SK-N-SH (cell line): ENCODE measurements around the gene ELOVL4. TPM values are rescaled to one million over a fixed set of nuclear protein-coding genes. Genes with fewer than 3 reads are reported as not detected.

Experiments used
- CTCF ChIA-PET: fragments of 300-600, 350-600 bp; formaldehyde crosslinking; extraction: SDS; loops from one replicate; lab custom pipeline; 2021; lab: Yijun Ruan, JAX
- POLR2A ChIA-PET: fragments of 350-600 bp; sonication (Branson Sonifier 250); formaldehyde crosslinking; extraction: SDS; loops from one replicate; lab custom pipeline; 2020; ENCODE audit warnings: antibody characterized with exemption, inconsistent platforms; lab: Yijun Ruan, JAX
- DNase-seq: peaks from one replicate; pipeline ENCODE4 v3.0.0; 2012
- H2AFZ ChIP-seq: fragments of 200-600 bp; sonication (generic); 2 replicates; pipeline ENCODE4 v1.8.1; 2016; ENCODE audit warnings: antibody characterized with exemption, mild to moderate bottlenecking, low read depth
- H3F3A ChIP-seq: fragments of 200-600 bp; sonication (generic); replicated peaks from 2 replicates; pipeline ENCODE3; 2016; ENCODE audit warnings: antibody characterized with exemption, mild to moderate bottlenecking; ENCODE audit not compliant: insufficient read depth
- H3K27ac ChIP-seq, 2 experiments: fragments of 200-500 bp in 1 of 2; fragments of 200-600 bp in 1 of 2; sonication (Bioruptor generic) in 1 of 2; sonication (generic), shearing (Covaris generic) in 1 of 2; 2 replicates each; pipeline versions ENCODE4 v1.5.1 to v1.6.1; 2014 to 2016; ENCODE audit warnings: low read depth in 2 of 2, inconsistent platforms in 1 of 2, low read length in 1 of 2, mild to moderate bottlenecking in 1 of 2, mixed read lengths in 1 of 2
- H3K27me3 ChIP-seq: fragments of 200-600 bp; sonication (generic), shearing (Covaris generic); 2 replicates; pipeline ENCODE4 v1.6.1; 2016; ENCODE audit warnings: mixed run types; ENCODE audit not compliant: insufficient read depth
- H3K36me3 ChIP-seq, 2 experiments: fragments of 200-500 bp in 1 of 2; fragments of 200-600 bp in 1 of 2; sonication (Bioruptor generic) in 1 of 2; sonication (generic) in 1 of 2; replicated peaks in 1 of 2; 2 replicates each; pipeline versions ENCODE3 to v1.5.1; 2014 to 2016; ENCODE audit warnings: low read length in 1 of 2, mild to moderate bottlenecking in 1 of 2; ENCODE audit not compliant: insufficient read depth in 2 of 2, control insufficient read depth in 1 of 2
- H3K4me1 ChIP-seq, 2 experiments: fragments of 200-500 bp in 1 of 2; fragments of 200-600 bp in 1 of 2; sonication (Bioruptor generic) in 1 of 2; sonication (generic), shearing (Covaris generic) in 1 of 2; 2 replicates each; pipeline versions ENCODE4 v1.5.1 to v1.6.1; 2014 to 2016; ENCODE audit warnings: low read depth in 1 of 2, low read length in 1 of 2, mixed run types in 1 of 2; ENCODE audit not compliant: insufficient read depth in 2 of 2, control insufficient read depth in 1 of 2
- H3K4me2 ChIP-seq: fragments of 200-600 bp; sonication (generic), shearing (Covaris generic); 2 replicates; pipeline ENCODE4 v1.6.1; 2017; ENCODE audit warnings: mixed run types
- H3K4me3 ChIP-seq, 2 experiments: fragments of 200-500 bp in 1 of 2; fragments of 200-600 bp in 1 of 2; sonication (Bioruptor generic) in 1 of 2; sonication (generic), shearing (Covaris generic) in 1 of 2; 2 replicates each; pipeline versions ENCODE4 v1.5.1 to v1.8.1; 2014 to 2016; ENCODE audit warnings: low read depth in 2 of 2, inconsistent platforms in 1 of 2, low read length in 1 of 2, mild to moderate bottlenecking in 1 of 2, mixed read lengths in 1 of 2, moderate library complexity in 1 of 2
- H3K79me2 ChIP-seq: fragments of 200-600 bp; sonication (generic); 2 replicates; pipeline ENCODE4 v1.8.1; 2017; ENCODE audit warnings: mild to moderate bottlenecking; ENCODE audit not compliant: insufficient read depth
- H3K9ac ChIP-seq: fragments of 200-600 bp; sonication (generic); 2 replicates; pipeline ENCODE4 v1.6.1; 2017; ENCODE audit warnings: mixed run types
- H3K9me2 ChIP-seq: fragments of 200-600 bp; sonication (generic); 2 replicates; pipeline ENCODE4 v1.6.1; 2017; ENCODE audit warnings: mixed run types
- H3K9me3 ChIP-seq: fragments of 200-600 bp; sonication (generic); 2 replicates; pipeline ENCODE4 v1.6.1; 2017; ENCODE audit warnings: mixed run types, mild to moderate bottlenecking, moderate library complexity
- H4K20me1 ChIP-seq: fragments of 200-600 bp; sonication (generic); 2 replicates; pipeline ENCODE4 v1.6.1; 2017; ENCODE audit warnings: mild to moderate bottlenecking, mixed run types; ENCODE audit not compliant: insufficient read depth
- CHD2 ChIP-seq: fragments of 150-350 bp; IDR thresholded peaks from 2 replicates; pipeline ENCODE4 v1.6.1; 2018; ENCODE audit warnings: low read length; ENCODE audit not compliant: partially characterized antibody
- ELF1 ChIP-seq: IDR thresholded peaks from 2 replicates; pipeline ENCODE4 v1.4.0; 2012
- EZH2phosphoT487 ChIP-seq: fragments of 200-600 bp; sonication (generic); IDR thresholded peaks from 2 replicates; pipeline ENCODE4 v1.6.1; 2017; ENCODE audit warnings: low read depth, mixed run types, mild to moderate bottlenecking, antibody characterized with exemption, moderate library complexity, borderline replicate concordance
- FOSL2 ChIP-seq: IDR thresholded peaks from 2 replicates; pipeline ENCODE4 v1.4.0; 2012; ENCODE audit warnings: low read depth, mild to moderate bottlenecking, moderate library complexity, borderline replicate concordance
- FOXJ3 ChIP-seq: sonication (generic); formaldehyde crosslinking; IDR thresholded peaks from 2 replicates; pipeline ENCODE4 v1.5.1; 2020; ENCODE audit warnings: mild to moderate bottlenecking, missing genetic modification reagents
- GATA2 ChIP-seq: sonication (generic); formaldehyde crosslinking; IDR thresholded peaks from 2 replicates; pipeline ENCODE4 v1.5.0; 2020; ENCODE audit warnings: mild to moderate bottlenecking, missing genetic modification reagents
- JUND ChIP-seq: IDR thresholded peaks from 2 replicates; pipeline ENCODE4 v1.4.0; 2012
- MXI1 ChIP-seq: IDR thresholded peaks from 2 replicates; pipeline ENCODE4 v1.6.1; 2012; ENCODE audit warnings: mild to moderate bottlenecking, low read depth, low read length, improper control_type of control experiment
- NFIC ChIP-seq: IDR thresholded peaks from 2 replicates; pipeline ENCODE4 v1.4.0; 2012; ENCODE audit warnings: borderline replicate concordance
- POLR2AphosphoS5 ChIP-seq: IDR thresholded peaks from 2 replicates; pipeline ENCODE4 v1.6.1; 2012; ENCODE audit warnings: low read depth, low read length
- RCOR1 ChIP-seq: fragments of 150-350 bp; IDR thresholded peaks from 2 replicates; pipeline ENCODE4 v1.6.1; 2017; ENCODE audit warnings: antibody characterized with exemption, low read length
- REST ChIP-seq: IDR thresholded peaks from 2 replicates; pipeline ENCODE4 v1.6.1; 2012; ENCODE audit warnings: mild to moderate bottlenecking, low read depth, low read length, moderate library complexity
- RFX5 ChIP-seq: IDR thresholded peaks from 2 replicates; pipeline ENCODE4 v1.6.1; 2012; ENCODE audit warnings: mild to moderate bottlenecking, improper control_type of control experiment, low read length
- RXRA ChIP-seq: IDR thresholded peaks from 2 replicates; pipeline ENCODE4 v1.4.0; 2012; ENCODE audit warnings: low read depth, mild to moderate bottlenecking, borderline replicate concordance
- SIN3A ChIP-seq: IDR thresholded peaks from 2 replicates; pipeline ENCODE4 v1.6.1; 2012; ENCODE audit warnings: low read depth, mild to moderate bottlenecking, low read length, moderate library complexity, borderline replicate concordance
- SMC3 ChIP-seq: IDR thresholded peaks from 2 replicates; pipeline ENCODE4 v1.6.1; 2012; ENCODE audit warnings: low read depth, low read length, improper control_type of control experiment
- TEAD4 ChIP-seq: IDR thresholded peaks from 2 replicates; pipeline ENCODE4 v1.4.0; 2012; ENCODE audit warnings: mild to moderate bottlenecking, borderline replicate concordance; ENCODE audit not compliant: insufficient read depth
- YY1 ChIP-seq: IDR thresholded peaks from 2 replicates; pipeline ENCODE4 v1.4.0; 2012; ENCODE audit warnings: low read depth, mild to moderate bottlenecking
- WGBS: methylation state at CpG from one replicate; pipeline ENCODE4 v1.1.6; 2017; ENCODE audit warnings: low lambda C conversion rate; 5-methylcytosine and 5-hydroxymethylcytosine counted together
- polyA plus RNA-seq, 3 experiments: library from polyadenylated mRNA; depleted of rRNA; stranded (reverse); fragments of >200 nt; gene quantifications; 2 replicates each; pipeline ENCODE4 v1.2.3, GENCODE V29; 2012
- TF ChIP-seq, protein P1 (sequence below): fragments of 150-350 bp; IDR thresholded peaks from 2 replicates; pipeline ENCODE4 v1.6.1; 2017; ENCODE audit warnings: antibody characterized with exemption, low read length, low read depth, borderline replicate concordance
- TF ChIP-seq, protein P2 (sequence below): IDR thresholded peaks from 2 replicates; pipeline ENCODE4 v1.4.0; 2012; ENCODE audit warnings: low read depth, borderline replicate concordance

ELOVL4 gene
- polyA plus RNA-seq, 1 of the 3 experiments (the other 2 are of a cell fraction): 1.9 TPM

GRCh38 chr6:79869184-79869583 lies 78.2 kb downstream of the ELOVL4 start:
- Histone ChIP-seq H3K9ac (no peak overlapping the region), H3K4me1 (peaks cover 0 to 18% of the 10 kb centered on the region in 2 experiments; a peak in 2 of 4 replicates), H4K20me1 (no peaks in the 10 kb centered on the region), H3K36me3 (no peaks in the 10 kb centered on the region), H2AFZ (peak overlapping the region; percentile 88), H3F3A (no peaks in the 10 kb centered on the region), H3K4me3 (no peak overlapping the region), H3K79me2 (no peaks in the 10 kb centered on the region), H3K9me2 (no peaks in the 10 kb centered on the region), H3K27me3 (no peaks in the 10 kb centered on the region), H3K9me3 (no peaks in the 10 kb centered on the region), H3K27ac (no peak overlapping the region), H3K4me2 (peak overlapping the region; percentile 64)
- DNase-seq: no peak
- 81% methylated on average over 6 of the region's 6 CpGs for WGBS
- ChIA-PET CTCF (interaction anchor here (0.7 to 5.4 kb wide), 58 partner anchors 9 to 791 kb away, joined by 3 to 46 read pairs (median 4); partner anchors contain the start of genes PHIP and SH3BGRL2), POLR2A (no interaction called here)
- TF ChIP-seq RCOR1 (no peak), YY1 (no peak), MXI1 (no peak), EZH2phosphoT487 (no peak), RXRA (no peak), FOXJ3 (no peak), SIN3A (no peak), RFX5 (no peak), GATA2 (CRISPR knock-in tag) (no peak), CHD2 (no peak)
- TF ChIP-seq, protein P1, sequence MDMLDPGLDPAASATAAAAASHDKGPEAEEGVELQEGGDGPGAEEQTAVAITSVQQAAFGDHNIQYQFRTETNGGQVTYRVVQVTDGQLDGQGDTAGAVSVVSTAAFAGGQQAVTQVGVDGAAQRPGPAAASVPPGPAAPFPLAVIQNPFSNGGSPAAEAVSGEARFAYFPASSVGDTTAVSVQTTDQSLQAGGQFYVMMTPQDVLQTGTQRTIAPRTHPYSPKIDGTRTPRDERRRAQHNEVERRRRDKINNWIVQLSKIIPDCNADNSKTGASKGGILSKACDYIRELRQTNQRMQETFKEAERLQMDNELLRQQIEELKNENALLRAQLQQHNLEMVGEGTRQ: no peak
- TF ChIP-seq, protein P2, sequence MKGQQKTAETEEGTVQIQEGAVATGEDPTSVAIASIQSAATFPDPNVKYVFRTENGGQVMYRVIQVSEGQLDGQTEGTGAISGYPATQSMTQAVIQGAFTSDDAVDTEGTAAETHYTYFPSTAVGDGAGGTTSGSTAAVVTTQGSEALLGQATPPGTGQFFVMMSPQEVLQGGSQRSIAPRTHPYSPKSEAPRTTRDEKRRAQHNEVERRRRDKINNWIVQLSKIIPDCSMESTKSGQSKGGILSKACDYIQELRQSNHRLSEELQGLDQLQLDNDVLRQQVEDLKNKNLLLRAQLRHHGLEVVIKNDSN: no peak

GRCh38 chr6:79868098-79868722 lies 79.1 kb downstream of the ELOVL4 start:
- CTCF ChIA-PET: interaction anchor here (0.6 to 5.4 kb wide), 44 partner anchors 8 to 792 kb away, joined by 3 to 46 read pairs (median 5); partner anchors contain the start of gene SH3BGRL2
- TF ChIP-seq, protein P1: no peak
- TF ChIP-seq SIN3A (no peak), SMC3 (peak; percentile 75), TEAD4 (no peak), POLR2AphosphoS5 (no peak), FOSL2 (no peak), YY1 (no peak), JUND (no peak), ELF1 (no peak), NFIC (no peak), REST (no peak), RXRA (no peak), RFX5 (peak; percentile 11; the same call in 1 of the 2 replicates)

More at GRCh38 chr6:79868098-79868722, 79.1 kb downstream of the ELOVL4 start:
- Histone ChIP-seq H3K36me3 (no peaks in the 10 kb centered on the region), H3K4me3 (peak overlapping the region; percentile 47 to 49), H3K4me2 (peak overlapping the region; percentile 70), H3K4me1 (peaks cover 0 to 18% of the 10 kb centered on the region in 2 experiments; a peak in 2 of 4 replicates), H3K9ac (peak overlapping the region; percentile 37), H3K27ac (peak overlapping the region in 1 of 2 experiments; percentile 77; a peak in 2 of 4 replicates), H4K20me1 (no peaks in the 10 kb centered on the region), H3K9me2 (no peaks in the 10 kb centered on the region), H3F3A (no peaks in the 10 kb centered on the region), H3K27me3 (no peaks in the 10 kb centered on the region), H3K9me3 (no peaks in the 10 kb centered on the region), H2AFZ (peak overlapping the region; percentile 67; the same call in 1 of the 2 replicates), H3K79me2 (no peaks in the 10 kb centered on the region)
- DNase-seq: peak; percentile 68
- WGBS: 30% methylated on average over 12 of the region's 12 CpGs
- POLR2A ChIA-PET: interaction anchor here (1.0 kb wide), 1 partner anchor 331 kb away, joined by 3 read pairs; the partner anchor contains the start of gene LCA5
